ENCODE data around the gene ANO4.
"Not testable (repeated sequence)": the region's sequence is repeated elsewhere in the genome, so short reads cannot be mapped to it uniquely, and the experiment has no call there.

Gene ANO4

GRCh38 chr12:101055940-101056339 lies 261.4 kb downstream of the ANO4 start:
- Histone ChIP-seq H3K27ac (ENCODE audit: low read depth, low read length) (no peak overlapping the region), H3K79me2 (ENCODE audit: insufficient read depth, low read length) (no peaks in the 10 kb centered on the region), H3K27me3 (ENCODE audit: low read length) (no peaks in the 10 kb centered on the region), H2AFZ (ENCODE audit: low read depth, low read length, severe bottlenecking) (no peak overlapping the region), H3F3A (ENCODE audit: insufficient read depth) (no peaks in the 10 kb centered on the region), H3K4me3 (ENCODE audit: insufficient read depth, low read length, poor library complexity, severe bottlenecking) (no peak overlapping the region), H3K36me3 (ENCODE audit: low read length) (no peaks in the 10 kb centered on the region), H3K9me2 (replicated peaks; ENCODE audit: insufficient read depth, low read length) (no peaks in the 10 kb centered on the region), H4K20me1 (ENCODE audit: low read depth, low read length) (no peaks in the 10 kb centered on the region), H3K9ac (ENCODE audit: low read length) (no peak overlapping the region), H3K4me2 (ENCODE audit: low read depth, low read length, poor library complexity, severe bottlenecking) (no peak overlapping the region), H3K9me3 (ENCODE audit: insufficient read depth, low read length) (no peaks in the 10 kb centered on the region)
- no peak for TF ChIP-seq EZH2phosphoT487 (conservative IDR thresholded peaks at IDR 0.05; ENCODE audit: low read length)
- TF ChIP-seq CTCF (IDR thresholded peaks at IDR 0.05; ENCODE audit: insufficient read depth, low read length, poor library complexity, severe bottlenecking), result no peak

DNA sequence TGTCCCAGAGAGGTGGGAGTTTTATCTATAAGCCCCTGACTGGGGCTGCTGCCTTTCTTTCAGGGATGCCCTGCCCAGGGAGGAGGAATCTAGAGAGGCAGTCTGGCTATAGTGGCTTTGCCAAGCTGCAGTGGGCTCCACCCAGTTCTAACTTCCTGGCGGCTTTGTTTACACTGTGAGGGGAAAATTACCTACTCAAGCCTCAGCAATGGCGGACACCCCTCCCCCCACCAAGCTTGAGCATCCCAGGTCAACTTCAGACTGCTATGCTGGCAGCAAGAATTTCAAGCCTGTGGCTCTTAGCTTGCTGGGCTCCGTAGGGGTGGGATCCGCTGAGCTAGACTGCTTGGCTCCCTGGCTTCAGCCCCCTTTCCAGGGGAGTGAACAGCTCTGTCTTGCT lies 267.9 kb downstream of the ANO4 start:
- not testable (repeated sequence) for H2AFZ ChIP-seq (ENCODE audit: low read depth, low read length, severe bottlenecking); H3K27me3 ChIP-seq (ENCODE audit: low read length); H3K79me2 ChIP-seq (ENCODE audit: insufficient read depth, low read length)

GRCh38 chr12:101064721-101065120 lies 270.1 kb downstream of the ANO4 start:
- H3K9me2 ChIP-seq (replicated peaks; ENCODE audit: insufficient read depth, low read length), result no peaks in the 10 kb centered on the region
- H3K4me2 ChIP-seq (ENCODE audit: low read depth, low read length, poor library complexity, severe bottlenecking), result no peak overlapping the region
- H3F3A ChIP-seq (ENCODE audit: insufficient read depth), result no peaks in the 10 kb centered on the region
- H2AFZ ChIP-seq (ENCODE audit: low read depth, low read length, severe bottlenecking), result no peak overlapping the region
- no peaks in the 10 kb centered on the region for H3K36me3 ChIP-seq (ENCODE audit: low read length)
- H3K9me3 ChIP-seq (ENCODE audit: insufficient read depth, low read length), result no peaks in the 10 kb centered on the region
- no peak for TF ChIP-seq CTCF (IDR thresholded peaks at IDR 0.05; ENCODE audit: insufficient read depth, low read length, poor library complexity, severe bottlenecking)
- TF ChIP-seq EZH2phosphoT487 (conservative IDR thresholded peaks at IDR 0.05; ENCODE audit: low read length), result no peak
- H3K27me3 ChIP-seq (ENCODE audit: low read length), result no peaks in the 10 kb centered on the region
- no peak overlapping the region for H3K4me3 ChIP-seq (ENCODE audit: insufficient read depth, low read length, poor library complexity, severe bottlenecking)
- H3K79me2 ChIP-seq (ENCODE audit: insufficient read depth, low read length), result no peaks in the 10 kb centered on the region
- H3K9ac ChIP-seq (ENCODE audit: low read length), result no peak overlapping the region
- no peak overlapping the region for H3K27ac ChIP-seq (ENCODE audit: low read depth, low read length)
- no peaks in the 10 kb centered on the region for H4K20me1 ChIP-seq (ENCODE audit: low read depth, low read length)

More for the DNA sequence above, 267.9 kb downstream of the ANO4 start:
- H3K4me2 ChIP-seq (ENCODE audit: low read depth, low read length, poor library complexity, severe bottlenecking); H3K9ac ChIP-seq (ENCODE audit: low read length); H3K9me3 ChIP-seq (ENCODE audit: insufficient read depth, low read length); H4K20me1 ChIP-seq (ENCODE audit: low read depth, low read length); H3K4me3 ChIP-seq (ENCODE audit: insufficient read depth, low read length, poor library complexity, severe bottlenecking); H3K36me3 ChIP-seq (ENCODE audit: low read length); H3K9me2 ChIP-seq (replicated peaks; ENCODE audit: insufficient read depth, low read length); H3F3A ChIP-seq (ENCODE audit: insufficient read depth); H3K27ac ChIP-seq (ENCODE audit: low read depth, low read length): not testable (repeated sequence)

- Histone ChIP-seq H4K20me1 (ENCODE audit: low read depth, low read length) (no peaks in the 10 kb centered on the region), H3F3A (ENCODE audit: insufficient read depth) (no peaks in the 10 kb centered on the region), H3K27me3 (ENCODE audit: low read length) (no peaks in the 10 kb centered on the region), H3K4me2 (ENCODE audit: low read depth, low read length, poor library complexity, severe bottlenecking) (no peak overlapping the region), H2AFZ (ENCODE audit: low read depth, low read length, severe bottlenecking) (no peak overlapping the region), H3K27ac (ENCODE audit: low read depth, low read length) (no peak overlapping the region), H3K9ac (ENCODE audit: low read length) (no peak overlapping the region), H3K36me3 (ENCODE audit: low read length) (no peaks in the 10 kb centered on the region), H3K9me3 (ENCODE audit: insufficient read depth, low read length) (no peaks in the 10 kb centered on the region), H3K79me2 (ENCODE audit: insufficient read depth, low read length) (no peaks in the 10 kb centered on the region), H3K4me3 (ENCODE audit: insufficient read depth, low read length, poor library complexity, severe bottlenecking) (no peak overlapping the region), H3K9me2 (replicated peaks; ENCODE audit: insufficient read depth, low read length) (no peaks in the 10 kb centered on the region; the same call in 1 of the 2 replicates)
- TF ChIP-seq EZH2phosphoT487 (conservative IDR thresholded peaks at IDR 0.05; ENCODE audit: low read length) (no peak), CTCF (IDR thresholded peaks at IDR 0.05; ENCODE audit: insufficient read depth, low read length, poor library complexity, severe bottlenecking) (no peak)
Measured at GRCh38 chr12:101066489-101066888, 271.9 kb downstream of the ANO4 start.

All from SU-DHL-6 (cell line).